ENCODE results near the gene C10orf90.

C10orf90 gene

GRCh38 chr10:126565441-126565840 is 105.1 kb downstream of the C10orf90 start:
- TF ChIP-seq REST (IDR thresholded peaks at IDR 0.05; ENCODE audit: insufficient replicate concordance, low read depth), result no peak
- TF ChIP-seq POLR2AphosphoS5 (IDR thresholded peaks at IDR 0.05; ENCODE audit: low read depth), result no peak
- no peak for TF ChIP-seq GABPA (IDR thresholded peaks at IDR 0.05; ENCODE audit: low read depth)
- no peak for TF ChIP-seq SPI1 (IDR thresholded peaks at IDR 0.05; ENCODE audit: borderline replicate concordance, low read depth)
- TF ChIP-seq CTCF (IDR thresholded peaks at IDR 0.05; ENCODE audit: insufficient read depth, low read length), result no peak
- no peak overlapping the region for H3K4me3 ChIP-seq (replicated peaks; ENCODE audit: insufficient read depth, low read length)
- DNase-seq (ENCODE audit: low read depth in 1 of 2, low spot score in 1 of 2), result no peak
- H3K27ac ChIP-seq (replicated peaks), result no peak overlapping the region
- H3K27me3 ChIP-seq (ENCODE audit: insufficient read depth, poor library complexity, severe bottlenecking), result no peaks in the 10 kb centered on the region

- Histone ChIP-seq H3K27ac (replicated peaks) (no peak overlapping the region), H3K4me3 (replicated peaks; ENCODE audit: insufficient read depth, low read length) (no peak overlapping the region), H3K27me3 (ENCODE audit: insufficient read depth, poor library complexity, severe bottlenecking) (no peaks in the 10 kb centered on the region)
- DNase-seq (ENCODE audit: low read depth in 1 of 2, low spot score in 1 of 2), result no peak
- TF ChIP-seq GABPA (IDR thresholded peaks at IDR 0.05; ENCODE audit: low read depth) (no peak), SPI1 (IDR thresholded peaks at IDR 0.05; ENCODE audit: borderline replicate concordance, low read depth) (no peak), REST (IDR thresholded peaks at IDR 0.05; ENCODE audit: insufficient replicate concordance, low read depth) (no peak), POLR2AphosphoS5 (IDR thresholded peaks at IDR 0.05; ENCODE audit: low read depth) (no peak), CTCF (IDR thresholded peaks at IDR 0.05; ENCODE audit: insufficient read depth, low read length) (no peak)
Observed at GRCh38 chr10:126564326-126564888, 106.1 kb downstream of the C10orf90 start.

GRCh38 chr10:126563361-126563760 is 107.1 kb downstream of the C10orf90 start:
- Histone ChIP-seq H3K27ac (replicated peaks) (no peak overlapping the region), H3K4me3 (replicated peaks; ENCODE audit: insufficient read depth, low read length) (no peak overlapping the region), H3K27me3 (ENCODE audit: insufficient read depth, poor library complexity, severe bottlenecking) (no peaks in the 10 kb centered on the region)
- TF ChIP-seq SPI1 (IDR thresholded peaks at IDR 0.05; ENCODE audit: borderline replicate concordance, low read depth), result no peak
- TF ChIP-seq CTCF (IDR thresholded peaks at IDR 0.05; ENCODE audit: insufficient read depth, low read length), result no peak
- no peak for TF ChIP-seq GABPA (IDR thresholded peaks at IDR 0.05; ENCODE audit: low read depth)
- TF ChIP-seq POLR2AphosphoS5 (IDR thresholded peaks at IDR 0.05; ENCODE audit: low read depth), result no peak
- TF ChIP-seq REST (IDR thresholded peaks at IDR 0.05; ENCODE audit: insufficient replicate concordance, low read depth), result no peak
- DNase-seq (ENCODE audit: low read depth in 1 of 2, low spot score in 1 of 2), result no peak

Measured in HL-60 (cell line).